K562 (cell line): ENCODE measurements around the gene RBM34. TPM values are rescaled to one million over a fixed set of nuclear protein-coding genes. Genes with fewer than 3 reads are reported as not detected.
A peak's percentile ranks its signal among the peaks of the same experiment; 100 is the strongest.

Source experiments
- ATF6 ChIP-seq: sonication (generic); formaldehyde crosslinking; IDR thresholded peaks from 2 replicates; pipeline ENCODE4 v1.4.0; 2020; ENCODE audit warnings: mild to moderate bottlenecking, missing genetic modification reagents
- BACH1 ChIP-seq: fragments of 200-800 bp; sonication (Bioruptor generic); IDR thresholded peaks from 2 replicates; pipeline ENCODE4 v1.6.1; 2016; ENCODE audit warnings: missing genetic modification characterization, missing compliant biosample characterization
- CCAR2 ChIP-seq: fragments of 200-400 bp; formaldehyde crosslinking; IDR thresholded peaks from 2 replicates; pipeline ENCODE4 v1.6.1; 2017; ENCODE audit warnings: mild to moderate bottlenecking, low read depth, low read length
- COPS2 ChIP-seq: fragments of 450-650 bp; conservative IDR thresholded peaks from 2 replicates; pipeline ENCODE4 v1.6.1; 2016; ENCODE audit warnings: mild to moderate bottlenecking, moderate library complexity
- CTCFL ChIP-seq: IDR thresholded peaks from 2 replicates; pipeline ENCODE4 v1.6.1; 2011; ENCODE audit warnings: borderline replicate concordance, low read depth, mild to moderate bottlenecking, moderate library complexity, low read length; ENCODE audit not compliant: insufficient read depth, poor library complexity, severe bottlenecking
- HNRNPL ChIP-seq: fragments of 200-400 bp; formaldehyde crosslinking; IDR thresholded peaks from 2 replicates; pipeline ENCODE4 v1.6.1; 2017; ENCODE audit warnings: low read depth, mild to moderate bottlenecking, low read length
- ID3 ChIP-seq, 2 experiments: fragments of 250-450 bp in 1 of 2; fragments of 450-650 bp in 1 of 2; sonication (Bioruptor Pico) in 1 of 2; IDR thresholded peaks; 2 replicates each; pipeline versions ENCODE4 v1.6.1 to v1.8.0; 2016 to 2021; ENCODE audit warnings: mild to moderate bottlenecking in 2 of 2, moderate library complexity in 2 of 2, missing compliant biosample characterization in 1 of 2, missing genetic modification characterization in 1 of 2
- MCM5 ChIP-seq: fragments of 450-650 bp; IDR thresholded peaks from 2 replicates; pipeline ENCODE4 v1.6.1; 2016; ENCODE audit warnings: low read depth
- MEF2A ChIP-seq: IDR thresholded peaks from 2 replicates; pipeline ENCODE4 v1.6.1; 2011; ENCODE audit warnings: low read depth, mild to moderate bottlenecking, low read length, moderate library complexity; ENCODE audit not compliant: control insufficient read depth
- RBBP5 ChIP-seq: fragments of 200-600 bp; sonication (generic); IDR thresholded peaks from 2 replicates; pipeline ENCODE4 v1.6.1; 2012; ENCODE audit warnings: borderline replicate concordance, mild to moderate bottlenecking, low read length, control low read depth, inconsistent platforms; ENCODE audit not compliant: insufficient read depth, poor library complexity, severe bottlenecking
- SRSF1 ChIP-seq: fragments of 200-400 bp; formaldehyde crosslinking; IDR thresholded peaks from 2 replicates; pipeline ENCODE4 v1.6.1; 2017; ENCODE audit warnings: mild to moderate bottlenecking, low read depth, low read length, moderate library complexity
- ZNF232 ChIP-seq: sonication (generic); formaldehyde crosslinking; IDR thresholded peaks from 2 replicates; pipeline ENCODE4 v1.8.0; 2022; ENCODE audit warnings: mild to moderate bottlenecking, missing genetic modification reagents
- ZNF551 ChIP-seq: fragments of 250-450 bp; sonication (Bioruptor Pico); IDR thresholded peaks from 2 replicates; pipeline ENCODE4 v1.5.0; 2021; ENCODE audit warnings: mild to moderate bottlenecking, moderate library complexity
- ZNF764 ChIP-seq: fragments of 250-450 bp; sonication (Bioruptor Pico); IDR thresholded peaks from 2 replicates; pipeline ENCODE4 v1.4.0; 2020; ENCODE audit warnings: low read depth, mild to moderate bottlenecking, moderate library complexity
- ZNF77 ChIP-seq: fragments of 250-450 bp; sonication (Bioruptor Pico); IDR thresholded peaks from 2 replicates; pipeline ENCODE4 v1.5.0; 2020
- polyA plus RNA-seq, 8 experiments: library from polyadenylated mRNA; depleted of rRNA in 4 of 8; stranded (reverse) in 5 of 8; unstranded in 3 of 8; fragments of >200 nt; fragmentation: Nextera tagmentation in 2 of 8; fragmentation: Illumina TruSeq in 1 of 8; extraction: Ambion mirVana in 2 of 8; extraction: Trizol in 1 of 8; gene quantifications; 2 replicates each; pipeline versions ENCODE4 v1.2.1 to v1.2.3, GENCODE V29; 2011 to 2014; ENCODE audit warnings: inconsistent platforms in 1 of 8, missing spikeins in 1 of 8
- total RNA-seq, 7 experiments: library from RNA; depleted of rRNA in 6 of 7; stranded (reverse); fragments of >200 nt in 6 of 7; fragmentation: Illumina TruSeq in 2 of 7; extraction: Trizol in 2 of 7; gene quantifications; 2 replicates each; pipeline versions ENCODE4 v1.2.1 to v1.2.3, GENCODE V29; 2011 to 2021; ENCODE audit warnings: low replicate concordance in 1 of 7
- TF ChIP-seq, protein P1 (sequence below): fragments of 250-450 bp; sonication (Bioruptor Pico); IDR thresholded peaks from 2 replicates; pipeline ENCODE4 v1.8.0; 2022; ENCODE audit warnings: moderate library complexity, mild to moderate bottlenecking, inconsistent platforms
- TF ChIP-seq, protein P2 (sequence below): fragments of 250-450 bp; sonication (Bioruptor Pico); IDR thresholded peaks from 2 replicates; pipeline ENCODE4 v1.8.0; 2021; ENCODE audit warnings: moderate library complexity, mild to moderate bottlenecking, inconsistent platforms

RBM34 gene
- total and polyA plus RNA-seq, 9 of the 15 experiments (the other 6 are each of a cell fraction or from before 2014, with no cell fraction given) = 64.0 to 178 (median 124) TPM

GRCh38 chr1:235128456-235129328, 32.4 kb downstream of the RBM34 start, which contains the start of gene TOMM20 (continued):
- TF ChIP-seq RBBP5 = peak; percentile 99
- TF ChIP-seq CTCFL = peak; percentile 76
- TF ChIP-seq ZNF764 (CRISPR knock-in tag) = no peak
- TF ChIP-seq ZNF232 (CRISPR knock-in tag) = peak; percentile 89; the same call in 1 of the 2 replicates
- TF ChIP-seq COPS2 = no peak
- no peak for TF ChIP-seq ID3 (CRISPR knock-in tag; IDR thresholded peaks at IDR 0.05)
- TF ChIP-seq ID3 (tag; IDR thresholded peaks at IDR 0.05) = 0 out of 2 replicates have a peak, but pooled peaks have one; percentile 20
- no peak for TF ChIP-seq SRSF1
- 0 out of 2 replicates have a peak, but pooled peaks have one; percentile 14 for TF ChIP-seq MEF2A
- peak; percentile 64; the same call in 1 of the 2 replicates for TF ChIP-seq HNRNPL
- TF ChIP-seq ZNF77 = no peak
- TF ChIP-seq BACH1 (tag) = peak; percentile 23; the same call in 1 of the 2 replicates
- no peak for TF ChIP-seq CCAR2
- no peak for TF ChIP-seq ZNF551
- TF ChIP-seq ATF6 (CRISPR knock-in tag) = 0 out of 2 replicates have a peak, but pooled peaks have one; percentile 62
- TF ChIP-seq, protein P1, sequence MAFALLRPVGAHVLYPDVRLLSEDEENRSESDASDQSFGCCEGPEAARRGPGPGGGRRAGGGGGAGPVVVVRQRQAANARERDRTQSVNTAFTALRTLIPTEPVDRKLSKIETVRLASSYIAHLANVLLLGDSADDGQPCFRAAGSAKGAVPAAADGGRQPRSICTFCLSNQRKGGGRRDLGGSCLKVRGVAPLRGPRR (CRISPR knock-in tag) = no peak
- TF ChIP-seq MCM5 = no peak
- TF ChIP-seq, protein P2, sequence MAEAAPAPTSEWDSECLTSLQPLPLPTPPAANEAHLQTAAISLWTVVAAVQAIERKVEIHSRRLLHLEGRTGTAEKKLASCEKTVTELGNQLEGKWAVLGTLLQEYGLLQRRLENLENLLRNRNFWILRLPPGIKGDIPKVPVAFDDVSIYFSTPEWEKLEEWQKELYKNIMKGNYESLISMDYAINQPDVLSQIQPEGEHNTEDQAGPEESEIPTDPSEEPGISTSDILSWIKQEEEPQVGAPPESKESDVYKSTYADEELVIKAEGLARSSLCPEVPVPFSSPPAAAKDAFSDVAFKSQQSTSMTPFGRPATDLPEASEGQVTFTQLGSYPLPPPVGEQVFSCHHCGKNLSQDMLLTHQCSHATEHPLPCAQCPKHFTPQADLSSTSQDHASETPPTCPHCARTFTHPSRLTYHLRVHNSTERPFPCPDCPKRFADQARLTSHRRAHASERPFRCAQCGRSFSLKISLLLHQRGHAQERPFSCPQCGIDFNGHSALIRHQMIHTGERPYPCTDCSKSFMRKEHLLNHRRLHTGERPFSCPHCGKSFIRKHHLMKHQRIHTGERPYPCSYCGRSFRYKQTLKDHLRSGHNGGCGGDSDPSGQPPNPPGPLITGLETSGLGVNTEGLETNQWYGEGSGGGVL (CRISPR knock-in tag) = no peak
